GM15510 (cell line): ENCODE results near the gene ZSCAN29.

Experiments
- POLR2A ChIP-seq: IDR thresholded peaks from 3 replicates; pipeline ENCODE4 v1.6.1; 2011; ENCODE audit warnings: borderline replicate concordance; ENCODE audit not compliant: insufficient read length; ENCODE audit errors: extremely low read depth

The ZSCAN29 gene

DNA sequence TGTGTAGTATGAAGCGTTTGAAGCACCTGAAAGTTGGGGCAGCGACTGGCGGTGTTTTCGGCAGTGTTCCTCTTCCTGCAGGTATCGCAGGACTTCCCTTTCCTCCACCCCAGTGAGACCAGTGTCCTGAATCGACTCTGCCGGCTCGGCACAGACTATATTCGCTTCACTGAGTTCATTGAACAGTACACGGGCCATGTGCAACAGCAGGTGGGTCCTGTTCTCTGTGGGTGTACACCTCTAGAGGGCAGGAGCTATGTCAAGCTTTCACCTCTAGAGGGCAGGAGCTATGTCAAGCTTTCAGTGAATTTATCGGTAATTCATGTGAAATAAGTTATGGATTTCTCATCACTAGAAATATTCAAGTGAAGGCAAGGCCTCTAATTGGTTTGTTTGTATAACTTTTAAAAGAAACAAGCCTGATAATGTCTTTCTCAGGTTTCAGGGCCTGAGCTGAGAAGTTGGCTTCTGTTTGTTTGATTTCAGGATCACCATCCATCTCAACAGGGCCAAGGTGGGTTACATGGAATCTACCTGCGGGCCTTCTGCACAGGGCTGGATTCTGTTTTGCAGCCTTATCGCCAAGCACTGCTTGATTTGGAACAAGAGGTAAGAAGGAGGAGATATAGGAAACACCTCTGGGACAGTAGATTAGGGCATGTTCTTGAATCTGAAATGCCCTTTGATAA is 5.3 kb upstream of the ZSCAN29 start:
- no peak for TF ChIP-seq POLR2A

DNA sequence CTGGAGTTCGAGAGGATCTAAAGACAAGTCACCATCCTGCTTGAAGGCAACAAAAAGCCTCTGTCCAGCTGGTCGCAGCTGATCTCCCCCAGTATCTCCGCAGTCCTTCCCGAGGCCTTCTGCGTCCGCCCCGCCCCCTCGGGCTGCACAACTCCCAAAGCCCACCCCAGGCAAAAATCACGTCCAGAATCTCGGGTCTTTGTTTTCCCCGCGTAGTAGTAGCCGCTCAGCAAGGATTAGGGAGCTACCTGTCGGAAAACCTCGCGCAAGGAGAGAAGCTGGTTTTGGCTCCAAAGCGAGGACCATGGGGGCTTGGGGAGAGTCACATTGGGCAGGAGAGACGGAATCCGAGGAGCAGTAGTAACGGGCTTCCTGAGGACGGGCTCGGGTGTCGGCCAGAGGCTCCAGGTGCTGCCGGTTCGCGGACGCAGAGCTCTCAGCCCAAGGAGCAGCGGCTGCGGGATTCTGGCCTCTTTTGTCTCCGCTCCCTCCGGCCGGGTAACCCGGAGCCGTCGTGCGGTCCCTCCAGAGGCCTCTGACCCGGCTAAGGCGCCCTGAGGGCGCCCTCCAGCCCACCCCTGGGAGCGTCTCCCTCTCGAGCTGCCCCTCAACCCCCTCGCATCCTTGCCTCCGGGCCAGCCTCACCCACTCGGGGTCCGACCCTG is 401 bp downstream of the ZSCAN29 start:
- TF ChIP-seq POLR2A: no peak

DNA sequence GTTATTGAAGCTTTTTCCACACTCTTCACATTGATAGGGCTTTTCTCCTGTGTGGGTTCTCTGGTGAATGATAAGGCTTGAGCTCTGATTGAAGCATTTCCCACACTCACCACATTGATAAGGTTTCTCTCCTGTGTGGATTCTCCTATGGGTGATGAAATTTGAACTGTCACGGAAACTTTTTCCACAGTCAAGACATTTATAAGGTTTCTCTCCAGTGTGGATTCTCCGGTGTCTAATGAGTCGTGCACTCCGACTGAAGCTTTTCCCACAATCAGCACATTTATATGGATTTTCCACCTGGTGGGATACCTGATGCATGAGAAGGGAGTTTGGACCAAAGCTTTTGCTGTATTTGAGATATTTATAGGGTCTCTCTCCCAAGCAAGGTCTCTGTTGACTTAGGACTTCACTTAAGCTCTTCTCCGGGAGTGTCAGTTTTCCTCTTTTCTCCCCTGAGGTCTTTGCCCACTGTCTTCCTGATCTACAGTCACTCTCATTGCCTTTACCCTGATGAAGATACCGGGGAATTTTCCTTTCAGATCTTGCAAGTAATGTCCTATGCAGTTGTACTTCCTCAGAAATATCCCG is 9.4 kb downstream of the ZSCAN29 start:
- no peak for TF ChIP-seq POLR2A

DNA sequence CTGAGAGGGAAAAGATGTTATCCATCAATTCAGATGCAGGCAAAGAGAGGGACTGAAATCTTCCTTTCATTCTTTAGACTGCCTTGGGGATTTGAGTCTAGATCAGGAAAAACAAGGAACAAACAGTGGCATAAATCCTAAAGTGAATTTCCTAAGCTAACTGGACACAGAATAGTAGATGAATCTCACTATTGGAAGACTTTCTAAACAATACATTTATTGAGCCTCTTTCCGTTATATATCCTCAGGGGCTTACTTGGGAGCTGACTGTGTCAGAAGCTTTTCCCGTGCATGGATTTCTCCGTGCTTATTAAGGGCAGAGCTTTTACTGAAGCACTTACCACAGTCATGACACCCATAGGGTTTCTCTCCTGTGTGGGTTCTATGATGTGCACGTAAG is 10.0 kb downstream of the ZSCAN29 start:
- no peak for TF ChIP-seq POLR2A

DNA sequence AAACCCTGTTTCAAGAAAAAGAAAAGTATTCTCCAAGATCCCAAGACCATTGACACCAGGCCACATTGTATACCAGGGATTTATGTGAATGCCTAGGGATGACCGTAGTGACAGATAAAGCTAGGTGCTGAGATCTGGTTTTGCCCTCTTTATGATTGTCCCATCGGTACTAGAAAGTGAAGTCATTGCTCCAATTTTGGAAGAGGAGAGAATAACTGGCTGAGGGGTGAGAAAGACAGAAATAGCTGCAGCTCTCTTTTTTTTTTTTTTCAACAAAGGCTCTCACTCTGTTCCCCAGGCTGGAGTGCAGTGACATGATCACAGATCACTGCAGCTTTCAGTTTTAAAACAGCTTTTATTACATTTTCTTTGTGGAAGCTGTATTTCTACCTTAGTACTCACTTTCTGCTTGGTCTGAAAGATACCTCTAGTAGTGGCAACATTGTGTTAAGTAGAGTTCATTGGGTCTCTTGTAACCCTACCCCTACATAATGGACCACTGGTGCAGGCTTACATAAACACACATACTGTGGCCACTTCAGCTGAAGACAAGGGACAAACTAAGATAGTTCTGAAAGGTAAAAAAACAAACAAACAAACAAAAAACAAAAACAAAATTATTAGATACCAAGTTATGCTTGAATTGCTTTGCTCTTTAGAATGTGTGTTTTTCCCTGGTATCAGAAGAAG is 18.0 kb downstream of the ZSCAN29 start:
- TF ChIP-seq POLR2A: no peak

DNA sequence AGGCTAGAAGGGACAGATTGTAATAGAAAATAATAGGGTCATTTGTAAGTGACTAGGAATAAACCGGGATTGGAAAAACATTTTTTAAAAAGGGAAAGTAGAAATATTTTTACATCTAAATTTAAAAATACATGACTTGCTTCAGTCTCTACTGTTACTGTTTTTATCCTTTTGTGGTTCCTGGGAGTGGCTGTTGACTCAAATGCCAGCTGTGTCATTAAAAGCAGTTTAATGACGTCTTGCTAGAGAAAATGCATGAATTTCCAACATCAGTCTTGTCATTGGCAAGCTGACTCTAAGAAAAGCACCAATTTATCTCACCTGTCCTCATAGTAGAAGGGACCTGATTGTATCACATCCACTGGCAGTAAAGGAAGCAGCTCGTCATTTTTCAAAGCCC is 23.7 kb downstream of the ZSCAN29 start:
- TF ChIP-seq POLR2A: no peak

DNA sequence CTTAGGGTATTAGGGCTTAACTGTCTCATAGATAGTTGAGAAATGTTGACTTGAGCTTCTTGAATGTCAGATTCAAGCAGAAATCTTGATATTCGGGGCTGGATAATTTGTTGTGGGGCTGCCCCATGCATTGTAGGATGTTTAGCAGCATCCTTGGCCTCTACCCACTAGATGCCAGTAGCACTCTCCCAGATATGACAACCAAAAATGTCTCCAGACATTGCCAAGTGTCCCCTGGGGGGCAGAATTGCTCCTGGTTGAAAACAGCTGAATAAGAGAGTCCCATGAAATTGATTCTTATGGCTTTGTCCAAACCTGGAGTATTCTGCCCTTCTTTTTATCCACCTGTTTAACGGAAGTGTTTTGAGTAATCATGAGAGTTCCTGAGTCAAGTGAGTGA is 24.5 kb downstream of the ZSCAN29 start:
- no peak for TF ChIP-seq POLR2A

DNA sequence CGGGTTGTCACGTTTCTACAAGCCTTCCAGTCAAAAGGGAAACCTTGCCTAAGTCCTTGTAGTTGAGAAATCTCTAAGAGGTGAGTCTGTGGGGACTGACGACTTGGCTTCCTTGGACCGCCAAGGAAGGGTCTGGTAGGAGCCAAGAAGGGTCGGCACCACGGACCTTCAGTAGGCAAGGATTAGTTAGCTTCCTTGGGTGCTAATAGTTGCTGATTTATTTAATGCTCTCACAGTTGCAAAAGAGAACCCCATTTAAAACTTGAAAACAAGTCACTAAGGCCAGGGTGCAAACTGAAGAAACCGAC is 40.1 kb downstream of the ZSCAN29 start:
- TF ChIP-seq POLR2A: no peak

DNA sequence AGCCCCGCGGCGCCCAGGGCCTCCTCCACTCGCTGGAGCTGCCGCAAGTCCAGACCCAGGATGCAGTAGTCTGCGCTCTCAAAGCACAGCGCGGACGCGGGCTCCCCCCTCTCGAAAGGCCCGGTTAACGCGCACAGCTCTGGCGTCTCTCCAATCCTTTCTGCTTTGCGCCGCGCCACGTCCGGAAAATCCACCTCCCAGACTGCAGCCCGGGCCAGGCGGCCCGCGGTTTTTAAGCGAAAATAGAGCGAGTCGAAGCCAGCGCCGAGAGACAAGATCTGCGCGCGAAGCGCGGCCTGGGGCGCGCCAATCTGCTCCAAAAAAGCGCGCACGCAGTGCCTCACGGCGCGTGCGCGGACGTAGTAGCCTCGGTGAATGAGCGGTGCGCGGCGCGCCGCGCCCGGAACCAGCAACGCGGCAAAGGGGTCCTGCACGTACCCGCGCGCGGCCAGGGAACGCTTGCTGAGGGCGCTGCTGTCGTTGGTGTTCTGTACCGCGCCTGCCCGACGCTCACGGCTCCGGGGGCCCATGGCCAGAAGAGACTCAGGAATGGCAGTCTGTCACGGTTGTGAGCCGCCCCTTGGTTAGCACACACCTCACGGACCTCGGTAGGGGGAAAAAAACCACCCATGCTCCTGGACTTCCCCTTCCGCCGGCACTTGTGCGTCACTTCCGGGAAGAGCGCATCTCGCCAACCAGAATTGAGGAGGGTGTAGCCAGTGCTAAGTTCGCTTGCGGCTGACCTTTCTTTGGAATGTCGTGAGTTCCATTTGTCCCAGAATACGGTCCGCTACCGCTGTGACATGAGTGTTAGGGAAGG is 40.7 kb downstream of the ZSCAN29 start, which contains the start of gene LCMT2:
Gene LCMT2, minus strand, starts transcription at position 614 of the 820 bp plus-strand sequence. Its CDS starts 84 bp downstream, at position 530.
- peak; percentile 90 for TF ChIP-seq POLR2A

DNA sequence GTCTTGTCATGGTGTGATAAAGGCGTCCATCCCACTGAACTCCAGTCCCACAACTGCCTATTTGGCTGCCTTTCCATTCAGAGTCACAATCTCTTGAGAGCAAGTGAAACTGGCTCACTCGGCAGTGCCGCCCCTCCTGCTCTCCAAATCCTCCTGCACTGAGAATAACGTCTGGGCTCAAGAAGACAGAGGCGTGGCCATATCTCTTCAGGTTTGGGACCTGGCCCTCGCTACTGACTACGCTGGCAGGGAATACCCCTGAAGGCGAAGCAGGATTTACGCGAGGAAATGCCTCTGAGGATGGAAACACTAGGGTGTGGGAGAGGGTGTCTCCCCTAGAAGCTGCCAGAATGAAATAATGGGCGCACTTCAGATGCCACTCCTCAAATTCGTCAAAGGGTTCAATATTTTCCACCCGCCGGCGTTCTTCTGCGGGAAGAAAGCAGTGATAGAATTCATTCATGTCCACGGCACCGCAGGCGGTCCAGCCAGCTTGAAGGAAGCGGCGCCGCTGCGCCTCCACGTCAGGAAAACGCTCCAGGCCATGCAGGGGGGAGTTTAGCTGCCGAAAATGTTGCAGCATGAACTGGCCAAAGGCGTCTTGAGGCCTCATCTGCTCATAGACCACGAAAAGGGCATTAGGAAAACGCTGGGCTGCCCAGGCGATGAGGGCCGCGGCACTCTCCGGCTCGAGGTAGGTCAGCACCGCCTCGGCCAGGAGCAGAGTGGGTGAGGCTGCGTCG is 41.5 kb downstream of the ZSCAN29 start:
- no peak for TF ChIP-seq POLR2A

DNA sequence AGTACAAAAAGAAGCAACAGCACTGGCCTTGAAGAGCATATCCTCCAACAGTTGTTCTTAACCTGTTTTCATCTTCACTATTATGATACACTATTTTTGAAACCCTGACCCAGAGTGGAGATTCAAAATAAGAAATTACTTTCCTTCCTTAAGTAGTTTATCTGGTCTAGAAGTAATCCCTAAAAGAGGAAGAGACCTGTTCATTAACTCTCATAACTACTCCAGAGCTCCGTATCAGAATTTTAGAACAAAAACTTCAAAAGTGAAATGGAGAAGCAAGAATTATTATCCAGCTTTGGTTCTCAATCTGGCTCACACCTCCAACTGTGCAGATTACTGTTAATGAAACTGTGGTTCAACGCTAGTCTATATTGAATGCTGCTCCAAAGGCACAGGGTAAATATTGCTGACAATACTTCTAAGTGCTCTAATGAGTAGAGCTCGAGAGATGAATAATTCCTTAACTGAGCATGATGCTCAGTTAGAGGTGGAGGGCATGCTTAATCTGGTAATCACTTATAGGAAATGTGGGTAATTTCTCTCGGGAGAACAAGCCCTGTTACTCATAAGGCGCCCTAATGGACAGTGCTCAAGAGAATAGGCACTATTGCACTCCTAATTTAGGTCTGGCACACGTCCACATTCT is 45.7 kb downstream of the ZSCAN29 start:
- TF ChIP-seq POLR2A: no peak

DNA sequence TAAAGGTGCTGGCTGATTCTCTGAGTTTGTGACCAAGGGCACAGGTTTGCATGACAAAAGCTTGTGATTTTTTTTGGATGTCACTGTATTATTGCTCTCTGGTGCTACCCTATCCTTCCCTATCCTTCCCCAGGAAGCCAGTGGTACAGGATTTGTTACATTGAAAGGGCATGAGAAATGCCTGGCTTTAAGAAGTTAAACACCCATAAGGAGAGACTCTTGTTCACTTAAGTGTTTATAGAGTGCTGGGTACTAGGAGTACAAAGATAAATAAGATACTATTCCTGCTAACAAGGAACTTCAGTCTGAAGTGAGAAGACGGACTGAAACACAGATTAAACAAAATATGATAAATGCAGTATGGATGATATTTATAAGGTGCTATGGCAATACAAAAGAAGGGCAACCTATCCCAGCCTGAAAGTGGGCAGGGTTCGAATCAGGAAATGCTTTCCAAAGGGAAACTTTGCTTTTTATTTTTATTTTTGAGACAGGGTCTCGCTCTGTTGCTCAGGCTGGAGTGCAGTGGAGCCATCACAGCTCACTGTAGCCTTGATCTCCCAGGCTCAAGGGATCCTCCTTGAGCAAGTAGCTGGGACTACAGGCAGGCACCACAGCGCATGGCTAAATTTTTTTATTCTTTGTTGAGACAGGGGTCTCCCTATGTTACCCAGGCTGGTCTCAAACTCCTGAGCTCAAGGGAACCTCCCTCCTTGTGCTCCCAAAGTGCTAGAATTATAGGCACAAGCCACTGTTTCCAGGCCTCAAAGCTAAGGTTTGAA is 51.7 kb downstream of the ZSCAN29 start:
- TF ChIP-seq POLR2A: no peak

DNA sequence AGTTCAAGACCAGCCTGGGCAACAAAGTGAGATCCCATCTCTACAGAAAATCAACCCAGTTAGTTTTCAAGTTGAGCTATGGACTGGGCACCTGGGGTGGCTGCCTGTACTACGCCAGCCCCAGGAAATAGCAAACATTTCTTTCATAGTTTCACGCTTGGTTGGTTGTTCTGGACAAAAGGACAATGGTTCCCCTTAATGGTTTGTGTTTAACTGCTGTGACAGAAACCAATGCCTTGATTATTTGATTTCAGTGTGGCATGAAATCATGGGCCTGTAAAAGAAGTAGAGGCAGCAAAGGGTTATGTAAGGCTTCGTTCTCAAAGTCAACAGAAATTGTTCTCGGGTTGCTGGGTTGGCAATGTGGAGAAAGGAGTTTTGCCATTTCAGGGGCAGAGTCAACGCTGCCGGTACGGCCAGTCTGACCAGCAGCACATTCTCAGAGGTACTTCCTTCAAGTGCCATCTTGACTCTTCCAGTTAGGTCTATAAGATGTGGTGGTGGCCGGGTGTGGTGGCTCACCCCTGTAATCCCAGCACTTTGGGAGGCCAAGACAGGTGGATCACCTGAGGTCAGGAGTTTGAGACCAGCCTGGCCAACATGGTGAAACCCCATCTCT is 53.2 kb downstream of the ZSCAN29 start:
- TF ChIP-seq POLR2A: no peak

DNA sequence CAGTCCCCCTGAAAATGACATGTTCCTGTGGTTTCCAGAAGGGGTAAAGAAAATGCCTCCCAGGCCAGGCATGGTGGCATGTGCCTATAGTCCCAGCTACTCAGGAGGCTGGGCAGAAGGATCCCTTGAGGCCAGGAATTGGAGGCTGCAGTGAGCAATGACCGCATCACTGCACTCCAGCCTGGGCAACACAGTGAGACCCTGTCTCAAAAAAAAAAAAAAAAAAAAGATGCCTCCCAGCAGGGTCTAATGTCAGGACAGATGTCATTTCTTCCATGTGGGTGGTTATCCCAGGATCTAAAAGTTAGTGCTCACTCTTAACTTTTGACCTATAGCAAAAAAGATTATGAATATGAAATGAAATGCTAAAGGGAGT is 53.9 kb downstream of the ZSCAN29 start:
- no peak for TF ChIP-seq POLR2A
